K562 (cell line): ENCODE data around the gene AGPAT2. TPM values are rescaled to one million over a fixed set of nuclear protein-coding genes. Genes with fewer than 3 reads are reported as not detected.

Source experiments
- ATF4 ChIP-seq: fragments of 450-650 bp; formaldehyde crosslinking; IDR thresholded peaks from 2 replicates; pipeline ENCODE4 v1.4.0; 2022; ENCODE audit warnings: mild to moderate bottlenecking, moderate library complexity
- COPS2 ChIP-seq: fragments of 450-650 bp; conservative IDR thresholded peaks from 2 replicates; pipeline ENCODE4 v1.6.1; 2016; ENCODE audit warnings: mild to moderate bottlenecking, moderate library complexity
- HNRNPUL1 ChIP-seq: fragments of 200-400 bp; formaldehyde crosslinking; IDR thresholded peaks from 2 replicates; pipeline ENCODE4 v1.6.1; 2017; ENCODE audit warnings: low read length
- KAT7 ChIP-seq: sonication (generic); formaldehyde crosslinking; IDR thresholded peaks from 2 replicates; pipeline ENCODE4 v1.8.0; 2022; ENCODE audit warnings: missing genetic modification reagents, mild to moderate bottlenecking, borderline replicate concordance
- PML ChIP-seq: IDR thresholded peaks from 2 replicates; pipeline ENCODE4 v1.6.1; 2012; ENCODE audit warnings: low read length, inconsistent platforms
- POLR2B ChIP-seq: fragments of 450-650 bp; IDR thresholded peaks from 2 replicates; pipeline ENCODE4 v1.6.1; 2018; ENCODE audit warnings: low read depth; ENCODE audit not compliant: partially characterized antibody
- PRDM10 ChIP-seq: fragments of 450-650 bp; IDR thresholded peaks from 2 replicates; pipeline ENCODE4 v1.6.1; 2018; ENCODE audit not compliant: partially characterized antibody
- SAFB2 ChIP-seq: fragments of 200-400 bp; formaldehyde crosslinking; IDR thresholded peaks from 2 replicates; pipeline ENCODE4 v1.6.1; 2018; ENCODE audit warnings: borderline replicate concordance, low read length, low read depth, moderate library complexity; ENCODE audit not compliant: severe bottlenecking
- SAP30 ChIP-seq: fragments of 200-600 bp; sonication (generic); IDR thresholded peaks from 2 replicates; pipeline ENCODE4 v1.6.1; 2012; ENCODE audit warnings: borderline replicate concordance, low read depth, mild to moderate bottlenecking, moderate library complexity, low read length, control low read depth, inconsistent platforms; ENCODE audit not compliant: insufficient read depth, poor library complexity, severe bottlenecking
- SIRT6 ChIP-seq: IDR thresholded peaks from one replicate; pipeline ENCODE4 v1.6.1; 2012; ENCODE audit warnings: low read depth, mild to moderate bottlenecking, control low read depth, inconsistent platforms, low read length, moderate library complexity
- TAF15 ChIP-seq: fragments of 200-400 bp; formaldehyde crosslinking; IDR thresholded peaks from 2 replicates; pipeline ENCODE4 v1.6.1; 2017; ENCODE audit warnings: mild to moderate bottlenecking, low read depth, low read length, moderate library complexity
- TBP ChIP-seq: optimal IDR thresholded peaks from 2 replicates; pipeline ENCODE3; 2011; ENCODE audit warnings: low read depth, low read length, improper control_type of control experiment
- TCF7 ChIP-seq: sonication (generic); IDR thresholded peaks from 2 replicates; pipeline ENCODE4 v1.6.1; 2016; ENCODE audit warnings: antibody characterized with exemption, borderline replicate concordance
- TGIF2 ChIP-seq: sonication (generic); formaldehyde crosslinking; IDR thresholded peaks from 2 replicates; pipeline ENCODE4 v1.8.1; 2022; ENCODE audit warnings: mild to moderate bottlenecking, missing genetic modification reagents, moderate library complexity
- U2AF1 ChIP-seq: fragments of 200-400 bp; formaldehyde crosslinking; optimal IDR thresholded peaks from 2 replicates; pipeline ENCODE3; 2017; ENCODE audit warnings: mild to moderate bottlenecking, low read depth, low read length, moderate library complexity
- ZC3H4 ChIP-seq: sonication (generic); formaldehyde crosslinking; IDR thresholded peaks from 2 replicates; pipeline ENCODE4 v1.9.0; 2021; ENCODE audit warnings: missing genetic modification reagents, borderline replicate concordance
- ZNF436 ChIP-seq: fragments of 250-450, 450-650 bp; sonication (Bioruptor Pico); formaldehyde crosslinking; IDR thresholded peaks from 2 replicates; pipeline ENCODE4 v1.7.0; 2020; ENCODE audit warnings: mild to moderate bottlenecking
- polyA plus RNA-seq, 8 experiments: library from polyadenylated mRNA; depleted of rRNA in 4 of 8; stranded (reverse) in 5 of 8; unstranded in 3 of 8; fragments of >200 nt; fragmentation: Nextera tagmentation in 2 of 8; fragmentation: Illumina TruSeq in 1 of 8; extraction: Ambion mirVana in 2 of 8; extraction: Trizol in 1 of 8; gene quantifications; 2 replicates each; pipeline versions ENCODE4 v1.2.1 to v1.2.3, GENCODE V29; 2011 to 2014; ENCODE audit warnings: inconsistent platforms in 1 of 8, missing spikeins in 1 of 8
- total RNA-seq, 7 experiments: library from RNA; depleted of rRNA in 6 of 7; stranded (reverse); fragments of >200 nt in 6 of 7; fragmentation: Illumina TruSeq in 2 of 7; extraction: Trizol in 2 of 7; gene quantifications; 2 replicates each; pipeline versions ENCODE4 v1.2.1 to v1.2.3, GENCODE V29; 2011 to 2021; ENCODE audit warnings: low replicate concordance in 1 of 7
- TF ChIP-seq, protein P1 (sequence below): fragments of 450-650 bp; IDR thresholded peaks from 2 replicates; pipeline ENCODE4 v1.6.1; 2017; ENCODE audit warnings: antibody characterized with exemption
- TF ChIP-seq, protein P2 (sequence below): fragments of 250-450 bp; sonication (Bioruptor Pico); IDR thresholded peaks from 2 replicates; pipeline ENCODE4 v1.5.0; 2020; ENCODE audit warnings: mild to moderate bottlenecking, borderline replicate concordance

The AGPAT2 gene
- total and polyA plus RNA-seq, 9 of the 15 experiments (the other 6 are each of a cell fraction or from before 2014, with no cell fraction given): 0.13 to 54.5 (median 23.9) TPM

DNA sequence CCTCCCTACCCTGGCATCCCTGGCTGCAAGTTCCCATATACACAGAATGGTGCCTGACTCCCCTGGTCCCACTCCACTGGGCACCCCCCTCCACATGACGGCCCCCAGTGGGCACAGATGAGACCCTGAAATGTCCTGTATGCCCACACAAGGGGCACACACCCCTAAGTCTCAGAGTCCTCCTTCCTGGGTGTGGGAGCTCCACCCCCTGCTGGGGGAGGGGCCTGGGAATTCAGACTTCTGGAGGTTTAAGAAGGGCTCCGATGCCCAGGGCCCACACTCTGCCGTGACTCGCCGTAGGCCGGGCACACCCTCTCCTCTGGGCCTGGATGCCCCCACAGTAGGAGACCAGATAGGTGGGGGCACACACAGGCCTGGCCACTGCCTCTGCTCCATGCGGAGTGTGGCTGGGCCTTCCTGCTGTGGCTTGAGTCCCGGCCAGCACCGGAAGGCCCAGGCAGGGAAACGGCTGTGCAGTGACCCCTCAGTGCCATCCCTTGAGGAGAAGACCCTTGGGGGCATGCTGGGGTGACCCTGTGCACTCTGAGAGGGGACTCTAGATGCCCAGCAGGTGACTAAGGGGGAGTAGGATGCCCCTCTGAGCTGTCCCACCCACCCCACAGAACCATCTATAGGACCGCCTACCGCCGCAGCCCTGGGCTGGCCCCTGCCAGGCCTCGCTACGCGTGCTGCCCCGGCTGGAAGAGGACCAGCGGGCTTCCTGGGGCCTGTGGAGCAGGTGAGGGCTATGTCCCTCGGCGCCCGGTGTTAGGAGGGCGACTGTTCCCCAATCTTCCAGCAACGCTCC is 18.1 kb downstream of the AGPAT2 start (continued):
- TF ChIP-seq U2AF1 (no peak), ZNF436 (no peak), KAT7 (CRISPR knock-in tag) (no peak), SIRT6 (peak; percentile 80), SAFB2 (no peak), SAP30 (no peak), TAF15 (peak; percentile 84; the same call in 1 of the 2 replicates), ATF4 (CRISPR knock-in tag) (no peak), POLR2B (peak; percentile 42), TBP (no peak), PML (no peak), TCF7 (no peak), HNRNPUL1 (peak; percentile 85), TGIF2 (no peak), COPS2 (no peak), PRDM10 (peak; percentile 41), ZC3H4 (no peak)
- TF ChIP-seq, protein P1, sequence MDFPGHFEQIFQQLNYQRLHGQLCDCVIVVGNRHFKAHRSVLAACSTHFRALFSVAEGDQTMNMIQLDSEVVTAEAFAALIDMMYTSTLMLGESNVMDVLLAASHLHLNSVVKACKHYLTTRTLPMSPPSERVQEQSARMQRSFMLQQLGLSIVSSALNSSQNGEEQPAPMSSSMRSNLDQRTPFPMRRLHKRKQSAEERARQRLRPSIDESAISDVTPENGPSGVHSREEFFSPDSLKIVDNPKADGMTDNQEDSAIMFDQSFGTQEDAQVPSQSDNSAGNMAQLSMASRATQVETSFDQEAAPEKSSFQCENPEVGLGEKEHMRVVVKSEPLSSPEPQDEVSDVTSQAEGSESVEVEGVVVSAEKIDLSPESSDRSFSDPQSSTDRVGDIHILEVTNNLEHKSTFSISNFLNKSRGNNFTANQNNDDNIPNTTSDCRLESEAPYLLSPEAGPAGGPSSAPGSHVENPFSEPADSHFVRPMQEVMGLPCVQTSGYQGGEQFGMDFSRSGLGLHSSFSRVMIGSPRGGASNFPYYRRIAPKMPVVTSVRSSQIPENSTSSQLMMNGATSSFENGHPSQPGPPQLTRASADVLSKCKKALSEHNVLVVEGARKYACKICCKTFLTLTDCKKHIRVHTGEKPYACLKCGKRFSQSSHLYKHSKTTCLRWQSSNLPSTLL: no peak
- TF ChIP-seq, protein P2, sequence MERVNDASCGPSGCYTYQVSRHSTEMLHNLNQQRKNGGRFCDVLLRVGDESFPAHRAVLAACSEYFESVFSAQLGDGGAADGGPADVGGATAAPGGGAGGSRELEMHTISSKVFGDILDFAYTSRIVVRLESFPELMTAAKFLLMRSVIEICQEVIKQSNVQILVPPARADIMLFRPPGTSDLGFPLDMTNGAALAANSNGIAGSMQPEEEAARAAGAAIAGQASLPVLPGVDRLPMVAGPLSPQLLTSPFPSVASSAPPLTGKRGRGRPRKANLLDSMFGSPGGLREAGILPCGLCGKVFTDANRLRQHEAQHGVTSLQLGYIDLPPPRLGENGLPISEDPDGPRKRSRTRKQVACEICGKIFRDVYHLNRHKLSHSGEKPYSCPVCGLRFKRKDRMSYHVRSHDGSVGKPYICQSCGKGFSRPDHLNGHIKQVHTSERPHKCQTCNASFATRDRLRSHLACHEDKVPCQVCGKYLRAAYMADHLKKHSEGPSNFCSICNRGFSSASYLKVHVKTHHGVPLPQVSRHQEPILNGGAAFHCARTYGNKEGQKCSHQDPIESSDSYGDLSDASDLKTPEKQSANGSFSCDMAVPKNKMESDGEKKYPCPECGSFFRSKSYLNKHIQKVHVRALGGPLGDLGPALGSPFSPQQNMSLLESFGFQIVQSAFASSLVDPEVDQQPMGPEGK (CRISPR knock-in tag): no peak
